ENCODE results near the gene TPST1.

DNA sequence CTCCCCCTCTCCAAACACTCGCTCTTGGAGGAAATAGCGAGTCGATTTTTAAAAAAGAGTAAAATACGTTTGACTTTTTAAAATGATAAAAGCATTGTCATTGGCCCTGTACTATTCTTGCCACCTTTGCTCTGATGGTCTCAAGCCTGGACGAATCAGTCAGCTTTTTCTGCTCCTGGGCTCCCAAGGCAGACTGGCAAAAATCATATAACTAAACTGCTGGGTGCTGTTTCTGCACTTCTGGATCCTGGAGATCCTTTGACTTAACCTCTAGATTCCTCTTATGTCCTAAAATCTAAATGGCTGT lies 1.8 kb downstream of the TPST1 start:
- no peak for TF ChIP-seq YY1 (IDR thresholded peaks at IDR 0.05; ENCODE audit: low read depth)
- no peak for TF ChIP-seq CTCF (IDR thresholded peaks at IDR 0.05)
- TF ChIP-seq JUND (IDR thresholded peaks at IDR 0.05): no peak
- TF ChIP-seq POLR2AphosphoS5 (IDR thresholded peaks at IDR 0.05; ENCODE audit: low read depth, low read length): no peak
- TF ChIP-seq RFX5 (IDR thresholded peaks at IDR 0.05; ENCODE audit: low read length): no peak

Data from SK-N-SH (cell line).